HG03139 (cell line): ENCODE results near the gene CAMP.
"Not testable (repeated sequence)": the region's sequence is repeated elsewhere in the genome, so short reads cannot be mapped to it uniquely, and the experiment has no call there.

Experiments used
- ATAC-seq: cut with Tn5 transposase; IDR thresholded peaks from one replicate; pipeline ENCODE4 v1.9.1; 2021; ENCODE audit not compliant: unreplicated experiment

CAMP gene

DNA sequence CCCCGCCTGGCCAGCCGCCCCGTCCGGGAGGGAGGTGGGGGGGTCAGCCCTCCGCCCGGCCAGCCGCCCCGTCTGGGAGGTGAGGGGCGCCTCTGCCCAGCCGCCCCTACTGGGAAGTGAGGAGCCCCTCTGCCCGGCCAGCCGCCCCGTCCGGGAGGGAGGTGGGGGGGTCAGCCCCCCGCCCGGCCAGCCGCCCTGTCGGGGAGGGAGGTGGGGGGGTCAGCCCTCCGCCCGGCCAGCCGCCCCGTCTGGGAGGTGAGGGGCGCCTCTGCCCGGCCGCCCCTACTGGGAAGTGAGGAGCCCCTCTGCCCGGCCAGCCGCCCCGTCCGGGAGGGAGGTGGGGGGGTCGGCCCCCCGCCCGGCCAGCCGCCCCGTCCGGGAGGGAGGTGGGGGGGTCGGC lies 11.5 kb upstream of the CAMP start:
- ATAC-seq, result not testable (repeated sequence)

DNA sequence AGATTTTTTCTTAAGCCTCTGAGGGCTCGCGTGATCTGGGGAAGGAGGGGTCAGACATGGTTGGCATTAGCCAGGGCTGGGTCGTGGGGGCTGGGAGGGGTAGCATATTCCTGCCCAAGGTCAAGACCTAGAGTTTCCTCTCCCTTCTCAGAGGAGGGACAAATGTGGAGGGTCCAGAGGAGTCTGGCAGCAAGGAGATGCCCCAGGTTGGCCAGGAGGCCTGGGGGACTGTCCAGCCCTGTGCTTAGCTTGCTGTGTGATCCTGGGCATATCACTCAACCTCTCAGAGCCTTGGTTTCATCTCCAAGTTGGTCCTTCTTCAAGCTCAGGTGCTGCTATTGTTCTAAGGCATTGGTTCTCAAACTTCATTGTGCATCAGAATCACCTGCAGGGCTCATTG lies 9.1 kb upstream of the CAMP start:
- ATAC-seq, result no peak

DNA sequence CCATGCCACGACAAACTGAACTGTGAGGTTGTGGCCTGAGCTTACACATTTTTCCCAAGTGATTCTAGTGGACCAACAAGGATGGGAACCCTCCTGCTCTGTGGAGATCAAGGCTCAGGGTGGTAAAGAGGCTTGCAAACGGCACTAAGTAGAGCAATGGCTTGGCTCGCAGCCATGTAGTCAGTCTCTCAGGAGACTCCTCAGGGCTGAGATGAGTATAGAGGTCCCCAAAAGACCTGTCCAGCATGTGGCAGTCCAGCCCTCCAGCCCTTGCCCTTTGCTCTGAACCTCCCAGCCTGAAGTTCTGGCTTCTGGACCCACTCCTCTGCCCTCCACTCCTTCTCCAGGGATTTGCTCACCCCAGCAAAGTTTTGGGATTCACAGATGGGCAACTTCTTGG lies 8.3 kb upstream of the CAMP start:
- ATAC-seq, result no peak

DNA sequence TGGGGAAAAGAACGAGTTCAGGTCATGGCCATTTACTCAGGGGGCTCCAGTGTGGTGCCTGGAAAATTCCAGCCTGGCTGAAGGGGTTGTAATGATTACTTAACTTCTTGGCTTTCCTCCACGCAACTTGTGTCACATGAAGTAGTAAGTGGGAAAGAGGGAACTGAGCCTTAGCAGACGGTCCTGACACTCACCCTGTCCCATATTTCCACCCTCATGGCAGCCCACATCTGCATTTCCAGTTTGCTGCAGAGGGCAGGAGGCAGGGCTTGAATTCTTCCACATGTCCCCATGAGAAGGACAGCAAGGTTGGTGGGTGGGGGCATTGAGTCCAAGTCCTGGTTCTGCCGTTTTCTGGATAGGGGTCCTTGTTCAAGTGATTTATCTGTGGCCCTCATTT lies 7.8 kb upstream of the CAMP start:
- ATAC-seq, result no peak

DNA sequence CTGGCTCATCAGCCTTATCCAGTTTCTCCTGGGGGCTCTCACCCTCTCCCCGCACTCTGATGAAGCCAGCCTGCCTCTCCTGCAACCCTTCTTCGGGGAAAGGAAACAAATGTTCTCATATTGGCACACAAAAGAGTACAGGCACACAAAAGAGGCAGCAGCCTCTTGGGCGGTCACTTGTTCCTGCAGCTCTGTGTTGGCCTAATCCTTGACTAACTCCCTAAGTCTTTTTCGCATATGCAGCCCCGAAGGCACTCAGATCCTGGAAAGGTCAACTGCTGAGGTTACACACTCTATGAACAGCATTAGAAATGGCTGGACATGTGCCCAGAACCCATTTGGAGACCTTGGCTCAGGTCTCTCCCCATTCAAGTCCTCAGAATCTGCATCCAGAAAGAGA lies 7.4 kb upstream of the CAMP start:
- no peak for ATAC-seq

DNA sequence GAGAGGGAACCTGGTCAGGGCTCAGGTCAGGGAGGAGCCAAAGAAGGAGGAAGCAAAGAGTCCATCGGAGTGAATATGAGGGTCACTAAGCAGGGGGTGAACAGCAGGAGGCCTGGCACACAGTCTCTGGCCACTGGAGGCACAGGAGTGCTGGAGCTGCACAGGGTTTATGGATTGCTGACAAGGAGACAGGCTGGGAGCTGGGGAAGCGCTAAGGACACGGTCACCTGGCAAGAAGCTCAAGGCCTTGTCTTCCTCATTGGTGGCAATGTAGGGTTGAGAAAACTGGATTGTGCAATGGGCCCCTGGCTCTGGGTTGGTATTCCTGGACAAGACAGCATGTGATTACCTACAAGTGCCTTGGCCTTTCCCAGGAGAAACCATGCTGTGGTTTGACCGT lies 5.8 kb upstream of the CAMP start:
- ATAC-seq, result no peak

DNA sequence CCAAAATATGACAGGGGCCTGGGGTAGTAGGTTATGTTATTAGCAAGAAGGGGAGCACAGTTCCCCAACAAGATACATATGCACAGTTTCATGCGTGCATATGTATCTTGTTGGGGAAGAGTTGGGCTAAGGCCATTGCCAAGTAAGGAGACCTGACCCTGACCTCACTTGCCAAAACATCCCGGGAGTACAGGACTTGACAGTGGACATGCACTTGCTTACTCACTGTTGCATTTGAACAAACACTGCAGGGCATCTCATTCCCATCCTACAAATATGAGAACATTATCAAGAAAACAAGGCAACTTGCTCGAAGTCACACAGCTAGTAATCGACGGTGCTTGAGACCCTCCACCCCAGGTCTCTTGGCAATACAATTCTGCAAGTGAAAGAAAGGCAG lies 4.8 kb upstream of the CAMP start:
- no peak for ATAC-seq

DNA sequence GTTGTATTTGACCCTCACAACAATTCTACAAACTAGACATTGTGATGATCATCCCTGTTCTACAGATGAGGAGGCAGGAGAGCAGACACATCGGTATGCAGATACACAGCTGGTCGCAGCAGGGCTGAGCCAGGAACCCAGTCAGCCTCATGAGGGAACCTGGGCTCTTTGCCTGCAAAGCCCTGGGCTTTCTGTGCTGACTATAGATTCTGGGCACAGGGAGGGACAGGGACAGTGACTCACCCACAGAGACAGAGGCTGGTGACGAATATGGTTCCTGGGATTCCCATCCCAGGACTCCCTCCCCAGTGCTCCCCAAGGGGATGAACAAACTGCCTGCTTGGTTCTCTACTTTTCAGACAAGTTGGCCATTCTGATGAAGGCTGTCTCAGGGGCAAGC lies 3.8 kb upstream of the CAMP start:
- ATAC-seq, result no peak

DNA sequence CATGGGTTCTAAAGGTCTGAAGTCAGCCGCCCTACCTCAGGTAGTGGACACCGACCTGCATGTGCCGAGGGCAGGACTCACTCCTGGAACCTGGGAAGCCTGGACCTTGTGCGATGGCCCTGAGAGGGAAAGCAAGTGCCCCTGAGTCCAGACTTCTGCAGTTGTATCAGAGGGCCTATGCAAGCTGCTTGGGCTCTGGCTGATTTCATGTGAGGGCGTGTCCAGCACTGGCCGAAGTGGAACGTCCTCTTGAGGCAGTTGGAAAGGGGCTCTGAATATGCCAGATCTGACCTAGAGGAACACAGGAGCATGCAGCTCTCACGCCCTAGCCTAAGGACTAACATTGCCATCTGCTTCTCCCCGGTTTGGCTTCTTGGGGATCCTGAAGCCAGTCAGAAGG lies 2.5 kb upstream of the CAMP start:
- no peak for ATAC-seq

DNA sequence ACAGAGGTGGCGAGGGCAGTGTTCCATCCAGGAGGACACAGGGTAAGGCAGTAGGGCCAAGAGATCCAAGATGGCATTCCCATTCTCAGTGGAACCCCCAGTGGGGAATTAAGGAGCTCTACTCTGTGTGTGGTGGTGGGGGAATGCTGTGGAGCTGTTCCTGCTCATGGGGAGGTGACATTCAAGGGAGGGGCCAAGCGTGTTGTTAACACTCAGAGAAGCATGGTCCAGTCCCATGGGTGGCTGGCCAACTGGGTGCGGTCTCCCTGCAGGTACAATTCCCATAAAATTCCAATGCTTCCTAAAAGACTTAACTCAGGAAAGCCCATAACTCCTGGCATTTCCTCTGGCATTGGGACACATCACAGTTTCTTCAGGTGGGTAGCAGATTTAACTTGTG lies 2.3 kb downstream of the CAMP start:
- ATAC-seq, result no peak

DNA sequence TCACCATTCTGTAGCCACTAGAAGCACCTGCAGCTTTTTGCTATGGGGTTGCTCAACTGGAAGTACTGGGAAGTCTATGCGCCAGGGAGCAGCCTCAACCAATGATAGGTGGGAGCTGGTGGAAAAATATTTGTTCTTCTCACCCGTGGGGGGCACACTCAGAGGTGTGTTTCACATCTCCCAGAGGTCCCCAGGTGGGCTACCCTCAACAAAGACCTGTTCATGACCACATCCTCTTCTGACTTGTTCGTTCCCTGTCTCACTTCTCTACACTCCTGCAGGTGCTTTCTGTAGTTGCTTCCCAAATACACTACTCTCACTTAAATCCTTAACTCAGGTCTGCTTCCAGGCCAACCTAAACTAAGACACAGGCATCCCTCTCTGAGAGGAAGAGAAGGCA lies 3.6 kb downstream of the CAMP start:
- no peak for ATAC-seq

DNA sequence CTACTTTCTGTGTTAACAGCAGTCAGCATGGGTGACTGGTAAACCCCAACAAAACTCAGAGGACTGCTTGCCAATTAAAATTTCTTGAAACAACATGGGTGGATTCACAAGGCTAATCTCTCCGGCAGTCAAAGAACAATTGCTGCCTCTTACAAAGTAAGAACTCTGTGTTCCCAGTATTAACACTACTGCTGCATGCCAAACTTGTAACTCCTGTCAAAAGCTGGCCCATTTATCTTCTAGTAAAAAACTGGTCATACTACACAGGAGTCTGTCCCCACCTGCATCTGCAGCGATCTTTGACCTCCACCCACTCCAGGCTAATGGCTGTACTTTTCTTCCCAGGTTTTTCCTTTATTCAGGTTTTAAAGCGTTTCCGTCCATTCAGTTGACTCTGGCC lies 8.9 kb downstream of the CAMP start:
- ATAC-seq, result no peak

DNA sequence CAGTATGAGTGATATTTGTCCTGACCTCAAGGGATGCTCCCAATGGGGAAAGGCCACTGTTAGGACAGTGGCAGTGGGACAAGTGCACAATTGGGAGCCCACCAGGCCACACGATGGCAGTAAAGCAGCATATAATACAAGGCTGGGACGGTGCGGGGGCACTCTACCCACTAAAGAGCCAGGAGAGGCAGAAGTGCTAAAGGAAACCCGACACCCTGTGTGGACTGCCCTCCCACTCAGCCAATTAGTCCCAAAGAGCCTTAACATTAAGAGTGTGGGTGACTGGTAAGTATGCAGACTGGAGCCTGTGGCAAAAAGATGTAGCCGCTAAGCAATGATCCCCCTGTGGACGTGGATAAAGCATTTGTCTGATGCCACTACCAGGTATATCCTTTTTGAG lies 9.4 kb downstream of the CAMP start:
- no peak for ATAC-seq

DNA sequence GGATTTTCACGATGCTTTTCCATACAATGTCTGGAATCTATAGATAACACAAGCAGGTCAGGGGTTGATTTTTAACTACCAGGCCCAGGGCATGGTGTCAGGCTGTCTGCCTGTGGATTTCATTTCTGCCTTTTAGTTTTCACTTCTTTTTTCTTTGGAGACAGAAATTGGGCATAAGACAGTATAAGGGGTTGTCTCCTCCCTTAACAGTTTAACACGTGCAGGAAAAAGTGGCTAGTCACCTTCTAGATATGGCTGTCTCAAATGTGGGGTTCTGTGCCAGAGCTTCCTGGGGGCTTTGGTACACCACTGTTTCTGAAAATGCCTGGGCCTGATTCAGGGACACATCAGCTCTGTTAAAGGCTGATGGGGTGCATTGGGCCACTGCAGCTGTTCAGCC lies 10.2 kb downstream of the CAMP start:
- no peak for ATAC-seq

DNA sequence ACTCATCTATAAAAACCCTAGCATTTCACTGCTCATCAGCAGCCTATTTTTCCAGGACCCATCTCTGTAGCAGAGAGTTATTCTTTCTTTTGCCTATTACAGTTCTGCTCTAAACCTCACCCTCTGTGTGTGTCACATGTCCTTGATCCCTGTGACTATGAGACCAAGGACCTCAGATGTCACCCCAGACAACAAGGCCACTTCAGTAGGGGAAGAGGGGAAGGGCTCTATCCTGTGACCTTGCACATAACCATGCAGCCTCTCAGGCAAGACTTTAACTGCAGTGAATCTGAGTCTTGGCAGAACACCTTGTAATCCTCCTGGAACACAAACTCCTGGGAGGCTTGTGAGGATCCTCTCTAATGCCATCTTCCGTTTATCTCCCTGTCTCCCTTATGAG lies 13.2 kb downstream of the CAMP start:
- ATAC-seq, result no peak

DNA sequence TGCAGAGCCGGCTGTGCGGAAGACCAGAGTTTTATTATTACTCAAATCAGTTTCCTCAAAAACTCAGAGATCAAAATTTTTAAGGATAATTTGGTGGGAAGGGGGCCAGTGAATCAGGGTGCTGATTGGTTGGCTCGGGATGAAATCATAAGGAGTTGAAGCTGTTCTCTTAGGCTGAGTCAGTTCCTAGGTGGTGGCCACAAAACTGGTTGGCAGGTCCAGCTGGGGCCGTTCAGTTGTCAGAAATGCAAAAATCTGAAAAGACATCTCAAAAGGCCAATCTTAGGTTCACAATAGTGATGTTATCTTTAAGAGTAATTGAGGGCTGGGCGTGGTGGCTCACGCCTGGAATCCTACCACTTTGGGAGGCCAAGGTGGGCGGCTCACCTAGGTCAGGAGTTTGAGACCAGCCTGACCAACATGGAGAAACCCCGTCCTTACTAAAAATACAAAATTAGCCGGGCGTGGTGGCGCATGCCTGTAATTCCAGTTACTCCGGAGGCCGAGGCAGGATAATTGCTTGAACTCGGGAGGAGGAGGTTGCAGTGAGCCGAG lies 15.3 kb downstream of the CAMP start:
- no peak for ATAC-seq

DNA sequence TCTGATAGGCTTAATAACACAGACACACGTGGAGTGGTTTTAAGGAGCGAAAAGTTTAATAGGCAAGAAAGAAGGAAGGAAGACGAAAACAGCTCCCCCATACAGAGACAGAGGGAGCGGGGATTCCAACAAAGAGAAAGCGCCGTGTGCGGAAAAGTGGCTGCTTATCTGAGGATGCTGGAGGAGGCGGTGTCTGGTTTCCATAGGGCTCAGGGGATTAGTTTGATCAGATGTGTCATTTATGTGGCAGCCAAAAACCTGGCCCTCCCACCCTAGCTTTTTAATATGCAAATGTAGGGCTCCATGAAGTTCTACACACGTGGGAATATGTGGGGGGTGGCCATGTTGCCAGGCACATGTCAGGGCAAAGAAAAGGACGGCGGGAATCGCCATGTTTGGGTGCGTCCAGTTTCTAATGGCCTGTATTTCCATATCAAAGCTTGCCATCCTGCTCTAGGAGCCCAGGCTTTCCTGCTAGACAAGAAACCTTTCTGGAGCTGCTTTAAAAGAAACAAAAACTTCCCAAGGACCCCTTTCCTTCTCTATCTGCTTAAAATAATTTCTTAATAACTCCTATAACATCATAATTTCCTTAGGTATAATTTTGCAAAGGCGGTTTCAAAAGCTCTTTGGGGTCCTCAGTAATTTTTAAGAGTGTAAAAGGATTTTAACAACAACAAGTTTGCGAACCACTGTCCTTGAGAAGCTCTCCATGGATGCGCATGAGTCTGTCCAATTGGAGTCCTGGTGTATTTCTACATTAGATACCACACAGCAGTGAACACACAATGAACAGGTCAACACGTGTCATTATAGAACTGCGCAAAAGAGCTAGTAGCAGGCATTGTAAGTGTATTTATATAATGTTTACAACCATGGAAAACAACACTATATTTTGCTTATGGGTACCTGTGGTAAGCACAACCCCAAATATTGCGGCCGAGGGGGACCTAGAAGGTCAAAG lies 17.0 kb downstream of the CAMP start:
- ATAC-seq, result no peak

DNA sequence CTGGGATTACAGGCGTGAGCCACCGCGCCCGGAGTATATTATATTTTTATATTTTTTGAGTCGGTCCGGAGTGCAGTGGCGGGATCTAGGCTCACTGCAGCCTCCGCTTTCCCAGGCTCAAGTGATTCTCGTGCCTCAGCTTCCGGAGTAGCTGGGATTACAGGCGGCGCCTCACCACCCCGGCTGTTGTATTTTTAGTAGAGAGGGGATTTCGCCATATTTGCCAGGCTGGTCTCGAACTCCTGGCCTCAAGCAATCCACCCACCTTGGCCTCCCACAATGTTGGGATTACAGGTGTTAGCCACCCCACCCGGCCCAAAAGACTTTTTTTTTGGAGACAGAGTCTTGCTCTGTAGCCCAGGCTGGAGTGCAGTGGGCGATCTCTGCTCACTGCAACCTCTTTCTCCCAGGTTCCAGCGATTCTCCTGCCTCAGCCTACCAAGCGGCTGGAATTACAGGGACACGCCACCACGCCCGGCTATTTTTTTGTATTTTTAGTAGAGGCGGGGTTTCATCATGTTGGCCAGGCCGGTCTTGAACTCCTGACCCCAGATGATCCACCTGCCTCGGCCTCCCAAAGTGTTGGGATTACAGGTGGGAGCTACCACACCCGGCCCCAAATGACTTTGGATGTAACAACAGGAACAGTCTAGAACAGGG lies 18.6 kb downstream of the CAMP start:
- ATAC-seq, result no peak

DNA sequence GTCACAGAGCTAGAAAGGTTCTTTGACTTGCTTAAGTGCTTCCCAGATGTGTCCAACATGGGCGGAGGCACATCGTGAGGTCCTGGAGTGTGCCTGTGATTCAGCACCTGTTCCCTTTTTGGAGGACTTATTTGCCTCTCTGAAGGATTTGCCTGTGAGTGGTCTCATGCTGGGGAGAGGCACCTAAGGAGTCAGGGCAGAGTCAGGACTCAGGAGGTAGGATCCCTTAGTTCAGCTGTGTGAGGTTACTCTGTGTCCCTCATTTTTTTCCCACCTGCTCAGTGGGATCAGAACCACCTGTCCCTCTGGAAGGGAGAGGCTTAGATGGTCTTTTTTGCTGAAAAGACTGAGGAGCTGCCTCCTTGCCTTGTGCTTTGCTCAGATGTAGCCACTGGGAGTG lies 20.6 kb downstream of the CAMP start:
- ATAC-seq, result no peak

DNA sequence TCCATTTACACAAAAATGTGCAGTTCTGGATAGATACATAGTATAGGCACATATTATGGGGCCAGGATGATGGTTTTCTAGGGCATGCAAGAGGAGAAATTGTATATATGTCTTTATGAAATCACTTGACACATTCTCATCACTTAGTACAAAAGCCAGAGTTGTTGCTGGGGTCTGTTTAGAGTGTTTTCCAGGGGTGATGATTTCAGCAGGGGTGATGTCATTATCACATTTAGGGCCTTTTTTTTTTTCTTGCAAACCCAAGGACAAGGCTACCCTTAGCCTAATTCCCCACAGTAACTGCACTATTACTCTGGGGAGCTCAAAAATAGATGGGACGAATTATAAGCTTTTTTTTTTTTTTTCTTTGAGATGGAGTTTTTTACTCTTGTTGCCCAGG lies 21.2 kb downstream of the CAMP start:
- ATAC-seq, result no peak

DNA sequence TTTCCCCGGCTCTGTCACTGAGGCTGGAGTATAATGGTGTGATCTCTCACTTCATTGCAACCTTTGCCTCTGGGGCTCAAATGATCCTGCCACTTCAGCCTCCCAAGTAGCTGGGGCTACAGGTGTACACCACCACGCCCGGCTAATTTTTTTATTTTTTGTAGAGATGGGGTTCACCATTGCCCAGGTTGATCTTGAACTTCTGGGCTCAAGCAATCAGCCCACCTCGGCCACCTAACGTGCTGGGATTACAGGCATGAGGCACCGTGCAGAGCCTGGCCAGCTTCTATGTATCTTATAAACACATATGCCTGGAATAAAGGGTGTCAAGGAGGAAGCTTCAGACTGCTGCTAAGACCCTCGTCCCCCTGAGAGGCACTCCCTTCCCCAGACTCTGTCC lies 21.8 kb downstream of the CAMP start:
- ATAC-seq, result no peak

DNA sequence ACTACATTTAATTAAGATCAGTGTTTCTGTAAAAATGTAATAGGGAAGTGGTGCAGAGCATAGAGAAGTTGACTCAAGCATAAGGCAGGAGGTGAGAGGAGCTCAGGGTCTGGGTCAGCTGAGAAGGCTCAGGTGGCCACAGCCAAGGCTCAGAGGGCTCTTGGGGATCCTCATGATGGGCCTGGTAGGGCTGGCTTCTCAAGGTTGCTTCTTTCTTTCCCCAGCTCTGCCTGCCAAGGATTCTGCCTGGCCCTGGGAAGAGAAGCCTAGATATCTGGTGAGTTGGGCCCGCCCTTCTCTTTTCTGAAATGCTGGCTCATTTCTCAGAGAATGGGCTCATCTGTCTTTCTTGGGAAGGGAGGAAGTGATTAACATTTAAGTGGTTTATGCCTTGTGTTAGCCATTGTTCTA lies 24.1 kb downstream of the CAMP start:
- ATAC-seq, result no peak
